GM12873 (cell line): ENCODE results near the gene NEK5.

ENCODE experiments used
- TF ChIP-seq, protein P1 (sequence below): IDR thresholded peaks from 2 replicates; pipeline ENCODE4 v1.5.1; 2012; ENCODE audit warnings: low read depth, mild to moderate bottlenecking, moderate library complexity, low read length, control low read depth; ENCODE audit not compliant: insufficient read depth; ENCODE audit errors: missing control alignments

NEK5 gene

DNA sequence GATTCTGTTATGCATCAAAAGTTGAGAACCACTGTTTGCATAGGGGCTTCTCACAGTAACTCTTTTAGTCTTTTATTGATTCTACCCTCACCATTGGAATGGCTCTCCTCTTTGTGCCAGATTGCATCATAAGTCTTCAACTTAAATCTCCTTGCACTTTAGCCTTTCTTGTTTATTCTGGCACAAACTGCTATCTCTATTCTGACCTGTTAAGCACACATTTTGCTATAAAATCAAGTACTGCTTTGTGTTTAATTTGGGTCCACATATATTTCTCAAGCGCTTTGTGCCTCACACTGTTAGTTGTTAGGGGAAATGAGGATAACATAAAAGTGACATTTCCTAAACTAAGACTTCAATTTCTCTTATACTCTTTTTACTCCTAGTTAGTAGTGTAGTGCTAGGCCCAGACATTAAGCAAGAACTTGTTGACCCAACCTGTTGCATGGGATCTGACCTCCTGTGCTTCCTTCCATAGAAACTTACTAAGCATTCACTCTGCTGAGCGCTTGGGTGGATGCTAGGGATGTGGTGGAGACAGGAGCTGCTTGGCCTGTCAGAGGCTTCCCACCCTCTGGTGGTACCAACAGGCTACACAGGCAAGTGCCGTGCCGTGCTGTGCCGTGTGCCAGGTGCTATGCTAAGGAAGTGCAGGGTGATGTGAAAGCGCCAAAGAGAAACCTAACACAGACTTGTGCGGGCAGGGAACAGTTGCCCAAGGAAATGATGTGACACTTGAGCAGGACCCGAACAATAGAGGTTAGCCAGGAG lies 103.2 kb downstream of the NEK5 start:
- TF ChIP-seq, protein P1, sequence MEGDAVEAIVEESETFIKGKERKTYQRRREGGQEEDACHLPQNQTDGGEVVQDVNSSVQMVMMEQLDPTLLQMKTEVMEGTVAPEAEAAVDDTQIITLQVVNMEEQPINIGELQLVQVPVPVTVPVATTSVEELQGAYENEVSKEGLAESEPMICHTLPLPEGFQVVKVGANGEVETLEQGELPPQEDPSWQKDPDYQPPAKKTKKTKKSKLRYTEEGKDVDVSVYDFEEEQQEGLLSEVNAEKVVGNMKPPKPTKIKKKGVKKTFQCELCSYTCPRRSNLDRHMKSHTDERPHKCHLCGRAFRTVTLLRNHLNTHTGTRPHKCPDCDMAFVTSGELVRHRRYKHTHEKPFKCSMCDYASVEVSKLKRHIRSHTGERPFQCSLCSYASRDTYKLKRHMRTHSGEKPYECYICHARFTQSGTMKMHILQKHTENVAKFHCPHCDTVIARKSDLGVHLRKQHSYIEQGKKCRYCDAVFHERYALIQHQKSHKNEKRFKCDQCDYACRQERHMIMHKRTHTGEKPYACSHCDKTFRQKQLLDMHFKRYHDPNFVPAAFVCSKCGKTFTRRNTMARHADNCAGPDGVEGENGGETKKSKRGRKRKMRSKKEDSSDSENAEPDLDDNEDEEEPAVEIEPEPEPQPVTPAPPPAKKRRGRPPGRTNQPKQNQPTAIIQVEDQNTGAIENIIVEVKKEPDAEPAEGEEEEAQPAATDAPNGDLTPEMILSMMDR, result no peak

DNA sequence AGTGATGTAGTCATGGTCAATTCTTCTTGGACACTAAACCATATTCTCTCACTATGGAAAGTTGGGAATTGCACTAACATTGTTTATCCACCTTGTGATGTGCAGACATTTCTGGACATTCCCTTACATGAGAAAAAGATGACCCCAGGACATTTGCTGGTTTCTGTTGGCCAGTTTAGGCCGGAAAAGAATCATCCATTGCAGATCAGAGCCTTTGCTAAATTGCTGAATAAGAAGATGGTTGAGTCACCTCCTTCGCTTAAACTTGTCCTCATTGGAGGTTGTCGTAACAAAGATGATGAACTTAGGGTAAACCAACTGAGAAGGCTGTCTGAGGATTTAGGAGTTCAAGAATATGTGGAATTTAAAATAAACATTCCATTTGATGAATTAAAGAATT lies 104.4 kb downstream of the NEK5 start, which contains the start of gene UTP14C:
TSS of gene UTP14C (plus strand) at position 211 of the 400 bp plus-strand sequence. CDS start 4,114 bp downstream, outside the sequence.
- TF ChIP-seq, protein P1, result no peak

DNA sequence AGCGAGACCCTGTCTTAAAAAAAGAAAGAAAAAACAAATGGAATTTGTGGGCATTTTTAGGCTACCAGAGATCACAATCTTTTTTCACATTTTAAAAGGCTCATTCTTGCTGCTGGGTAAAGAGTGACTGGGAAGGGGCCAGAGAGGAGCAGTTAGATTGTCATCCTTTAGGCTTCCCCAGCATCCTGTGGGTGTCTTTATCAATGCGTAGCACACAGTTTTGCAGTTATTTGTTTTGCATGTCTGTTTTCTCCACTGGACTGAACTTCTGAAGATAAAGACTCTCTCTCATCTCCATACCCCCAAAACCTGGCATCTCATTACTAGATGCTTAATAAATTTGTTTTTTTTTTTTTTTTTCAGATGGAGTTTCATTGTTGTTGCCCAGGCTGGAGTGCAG lies 106.5 kb downstream of the NEK5 start:
- TF ChIP-seq, protein P1, result no peak

DNA sequence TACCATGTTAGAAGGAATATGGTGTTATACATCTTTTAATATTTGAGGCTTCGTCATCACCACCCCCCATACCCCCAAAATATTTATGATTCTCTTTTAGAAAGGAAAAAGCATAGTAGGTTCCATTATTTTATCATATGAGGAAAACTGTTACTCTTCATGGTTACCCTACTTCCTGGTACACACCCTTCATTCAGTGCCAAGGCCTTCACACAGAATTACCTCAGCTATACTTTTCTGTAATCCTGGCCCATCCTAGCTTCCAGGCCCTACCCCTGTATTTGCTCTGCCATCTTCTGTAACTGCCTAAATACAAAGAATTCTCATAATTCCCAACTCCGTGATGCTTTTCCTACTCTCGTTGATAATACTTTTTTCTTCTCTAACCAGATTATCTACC lies 108.7 kb downstream of the NEK5 start:
- TF ChIP-seq, protein P1, result no peak

DNA sequence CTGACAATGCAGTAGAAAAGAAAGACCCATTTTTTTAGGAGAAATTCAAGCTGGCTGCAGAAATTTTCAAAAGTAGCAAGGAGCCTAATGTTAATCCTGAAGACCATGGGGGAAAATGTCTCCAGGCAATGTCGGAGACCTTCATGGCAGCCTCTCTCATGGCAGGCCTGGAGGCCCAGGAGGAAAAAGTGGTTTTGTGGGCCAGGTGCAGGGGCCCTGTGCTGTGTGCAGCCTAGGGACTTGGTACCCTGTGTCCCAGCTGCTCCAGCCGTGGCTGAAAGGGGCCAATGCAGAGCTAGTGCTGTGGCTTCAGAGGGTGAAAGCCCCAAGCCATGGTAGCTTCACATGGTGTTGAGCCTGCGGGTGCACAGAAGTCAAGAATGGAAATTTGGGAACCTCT lies 112.6 kb downstream of the NEK5 start:
- TF ChIP-seq, protein P1, result no peak

DNA sequence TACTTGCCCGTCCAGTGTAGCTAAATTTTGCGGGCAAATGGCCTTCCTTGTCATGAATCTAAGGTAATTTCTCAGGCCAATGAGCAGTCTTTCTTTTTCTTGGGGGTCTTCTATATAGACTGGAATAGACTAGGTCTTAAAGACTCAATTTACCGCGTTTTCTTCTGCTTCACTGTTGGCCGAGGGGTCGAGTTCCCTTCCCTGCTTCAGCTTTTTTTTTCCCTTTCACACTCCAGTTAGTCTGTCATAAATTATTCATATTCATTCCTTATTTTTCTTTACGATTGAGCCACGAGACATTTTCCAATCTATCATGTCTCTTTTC lies 116.4 kb downstream of the NEK5 start:
- TF ChIP-seq, protein P1, result no peak

DNA sequence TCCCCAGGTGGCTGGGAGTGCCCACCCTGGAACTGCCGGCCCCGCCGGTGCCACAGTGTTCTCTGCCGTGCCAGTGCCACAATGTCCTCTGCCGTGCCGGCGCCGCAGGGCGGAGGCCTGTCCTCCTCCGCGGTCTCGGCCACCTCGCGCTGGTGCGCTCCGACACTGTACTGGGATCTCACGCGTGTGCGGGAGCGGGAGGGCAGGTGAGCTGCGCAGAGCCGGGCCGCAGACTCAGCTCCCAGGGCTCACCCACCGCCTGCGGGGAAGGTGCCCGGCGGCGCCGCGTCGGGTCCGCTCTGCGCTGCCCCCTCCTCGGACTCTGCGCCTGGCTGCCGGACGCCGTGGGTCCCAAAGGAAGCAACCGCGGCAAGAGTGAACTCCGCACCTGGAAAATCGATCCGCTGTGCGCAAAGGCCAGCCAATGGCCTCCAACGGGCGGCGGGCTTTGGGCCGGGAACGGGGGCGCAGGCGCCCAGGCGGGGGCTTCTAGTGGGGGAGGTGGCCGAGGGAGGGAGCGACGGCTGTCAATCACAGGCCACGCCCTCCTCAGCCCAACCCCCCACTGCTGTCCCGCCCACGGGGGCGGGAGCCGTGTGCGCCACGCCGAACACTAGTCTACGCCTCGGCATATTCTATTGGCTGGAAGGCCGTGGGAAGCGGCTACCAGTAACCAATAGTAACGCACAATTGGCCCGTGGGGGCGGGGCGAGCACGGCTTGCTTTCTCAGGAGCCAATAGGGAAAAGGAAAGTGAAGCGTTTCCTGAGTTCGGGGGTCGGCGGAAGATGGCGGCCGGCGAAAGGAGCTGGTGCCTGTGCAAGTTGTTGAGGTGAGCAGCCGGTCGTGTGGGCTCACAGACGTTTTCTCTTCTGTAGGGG lies 117.0 kb downstream of the NEK5 start, which contains the start of gene ALG11:
TSS of gene ALG11 (plus strand) at position 767 of the 880 bp plus-strand sequence. CDS start at position 788, 21 bp downstream.
- TF ChIP-seq, protein P1, result no peak
